ENCODE measurements around the gene ADGRV1.

DNA sequence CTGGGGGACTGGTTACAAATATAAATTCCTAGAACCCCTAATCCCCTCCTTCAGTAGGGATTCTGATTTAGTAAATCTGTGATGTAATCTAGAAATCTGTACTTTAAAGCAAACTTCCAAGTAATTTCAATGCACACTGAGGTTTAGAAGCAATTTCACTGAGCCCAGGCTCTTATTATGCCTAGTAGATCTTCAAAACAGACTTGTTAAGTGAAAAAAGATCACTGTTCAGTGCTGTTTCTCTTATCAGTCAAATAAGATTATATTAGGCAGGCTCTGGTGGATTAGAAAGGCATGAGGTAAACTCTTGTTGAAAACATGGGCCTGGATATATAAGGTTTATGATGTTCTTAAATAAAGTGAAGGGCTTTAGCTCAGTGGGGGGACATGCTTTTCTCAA lies 293.9 kb downstream of the ADGRV1 start:
- TF ChIP-seq, protein P1, sequence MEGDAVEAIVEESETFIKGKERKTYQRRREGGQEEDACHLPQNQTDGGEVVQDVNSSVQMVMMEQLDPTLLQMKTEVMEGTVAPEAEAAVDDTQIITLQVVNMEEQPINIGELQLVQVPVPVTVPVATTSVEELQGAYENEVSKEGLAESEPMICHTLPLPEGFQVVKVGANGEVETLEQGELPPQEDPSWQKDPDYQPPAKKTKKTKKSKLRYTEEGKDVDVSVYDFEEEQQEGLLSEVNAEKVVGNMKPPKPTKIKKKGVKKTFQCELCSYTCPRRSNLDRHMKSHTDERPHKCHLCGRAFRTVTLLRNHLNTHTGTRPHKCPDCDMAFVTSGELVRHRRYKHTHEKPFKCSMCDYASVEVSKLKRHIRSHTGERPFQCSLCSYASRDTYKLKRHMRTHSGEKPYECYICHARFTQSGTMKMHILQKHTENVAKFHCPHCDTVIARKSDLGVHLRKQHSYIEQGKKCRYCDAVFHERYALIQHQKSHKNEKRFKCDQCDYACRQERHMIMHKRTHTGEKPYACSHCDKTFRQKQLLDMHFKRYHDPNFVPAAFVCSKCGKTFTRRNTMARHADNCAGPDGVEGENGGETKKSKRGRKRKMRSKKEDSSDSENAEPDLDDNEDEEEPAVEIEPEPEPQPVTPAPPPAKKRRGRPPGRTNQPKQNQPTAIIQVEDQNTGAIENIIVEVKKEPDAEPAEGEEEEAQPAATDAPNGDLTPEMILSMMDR (IDR thresholded peaks at IDR 0.05) = no peak
- TF ChIP-seq POLR2AphosphoS5 (IDR thresholded peaks at IDR 0.05; ENCODE audit: low read depth, low read length) = no peak
- TF ChIP-seq SMC3 (IDR thresholded peaks at IDR 0.05; ENCODE audit: low read depth, low read length) = no peak
- TF ChIP-seq MXI1 (IDR thresholded peaks at IDR 0.05; ENCODE audit: low read depth, low read length) = no peak
- TF ChIP-seq, protein P2, sequence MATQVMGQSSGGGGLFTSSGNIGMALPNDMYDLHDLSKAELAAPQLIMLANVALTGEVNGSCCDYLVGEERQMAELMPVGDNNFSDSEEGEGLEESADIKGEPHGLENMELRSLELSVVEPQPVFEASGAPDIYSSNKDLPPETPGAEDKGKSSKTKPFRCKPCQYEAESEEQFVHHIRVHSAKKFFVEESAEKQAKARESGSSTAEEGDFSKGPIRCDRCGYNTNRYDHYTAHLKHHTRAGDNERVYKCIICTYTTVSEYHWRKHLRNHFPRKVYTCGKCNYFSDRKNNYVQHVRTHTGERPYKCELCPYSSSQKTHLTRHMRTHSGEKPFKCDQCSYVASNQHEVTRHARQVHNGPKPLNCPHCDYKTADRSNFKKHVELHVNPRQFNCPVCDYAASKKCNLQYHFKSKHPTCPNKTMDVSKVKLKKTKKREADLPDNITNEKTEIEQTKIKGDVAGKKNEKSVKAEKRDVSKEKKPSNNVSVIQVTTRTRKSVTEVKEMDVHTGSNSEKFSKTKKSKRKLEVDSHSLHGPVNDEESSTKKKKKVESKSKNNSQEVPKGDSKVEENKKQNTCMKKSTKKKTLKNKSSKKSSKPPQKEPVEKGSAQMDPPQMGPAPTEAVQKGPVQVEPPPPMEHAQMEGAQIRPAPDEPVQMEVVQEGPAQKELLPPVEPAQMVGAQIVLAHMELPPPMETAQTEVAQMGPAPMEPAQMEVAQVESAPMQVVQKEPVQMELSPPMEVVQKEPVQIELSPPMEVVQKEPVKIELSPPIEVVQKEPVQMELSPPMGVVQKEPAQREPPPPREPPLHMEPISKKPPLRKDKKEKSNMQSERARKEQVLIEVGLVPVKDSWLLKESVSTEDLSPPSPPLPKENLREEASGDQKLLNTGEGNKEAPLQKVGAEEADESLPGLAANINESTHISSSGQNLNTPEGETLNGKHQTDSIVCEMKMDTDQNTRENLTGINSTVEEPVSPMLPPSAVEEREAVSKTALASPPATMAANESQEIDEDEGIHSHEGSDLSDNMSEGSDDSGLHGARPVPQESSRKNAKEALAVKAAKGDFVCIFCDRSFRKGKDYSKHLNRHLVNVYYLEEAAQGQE (IDR thresholded peaks at IDR 0.05; ENCODE audit: low read depth, low read length) = no peak
- TF ChIP-seq TAF1 (IDR thresholded peaks at IDR 0.05; ENCODE audit: borderline replicate concordance, low read depth, low read length) = no peak
- no peak for TF ChIP-seq MAX (IDR thresholded peaks at IDR 0.05; ENCODE audit: low read depth)
- TF ChIP-seq, protein P3, sequence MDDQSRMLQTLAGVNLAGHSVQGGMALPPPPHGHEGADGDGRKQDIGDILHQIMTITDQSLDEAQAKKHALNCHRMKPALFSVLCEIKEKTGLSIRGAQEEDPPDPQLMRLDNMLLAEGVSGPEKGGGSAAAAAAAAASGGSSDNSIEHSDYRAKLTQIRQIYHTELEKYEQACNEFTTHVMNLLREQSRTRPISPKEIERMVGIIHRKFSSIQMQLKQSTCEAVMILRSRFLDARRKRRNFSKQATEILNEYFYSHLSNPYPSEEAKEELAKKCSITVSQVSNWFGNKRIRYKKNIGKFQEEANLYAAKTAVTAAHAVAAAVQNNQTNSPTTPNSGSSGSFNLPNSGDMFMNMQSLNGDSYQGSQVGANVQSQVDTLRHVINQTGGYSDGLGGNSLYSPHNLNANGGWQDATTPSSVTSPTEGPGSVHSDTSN (IDR thresholded peaks at IDR 0.05) = no peak
- no peak for TF ChIP-seq GABPA (IDR thresholded peaks at IDR 0.05; ENCODE audit: low read depth)
- no peak for TF ChIP-seq EZH2phosphoT487 (IDR thresholded peaks at IDR 0.05; ENCODE audit: borderline replicate concordance, low read depth)
- TF ChIP-seq ELF1 (IDR thresholded peaks at IDR 0.05) = no peak
- TF ChIP-seq TEAD4 (IDR thresholded peaks at IDR 0.05; ENCODE audit: borderline replicate concordance, insufficient read depth) = no peak
- TF ChIP-seq GATA2 (CRISPR knock-in tag; IDR thresholded peaks at IDR 0.05) = peak; percentile 33; the same call in 1 of the 2 replicates

Measured in SK-N-SH (cell line).